Left ventricle myocardium superior (tissue), 1 donor: ENCODE data around the gene SAMD14. TPM values are rescaled to one million over a fixed set of nuclear protein-coding genes. Genes with fewer than 3 reads are reported as not detected.

Experiments
- ATAC-seq: fragments of 200-7000 bp; cut with Tn5 transposase; one replicate; pipeline ENCODE4 v1.9.1; 2020; ENCODE audit warnings: mild to moderate bottlenecking, moderate library complexity
- DNase-seq: peaks from one replicate; pipeline ENCODE4 v3.0.0-alpha.2; 2020
- intact Hi-C: fragments of 100-400 bp; cut with micrococcal nuclease; formaldehyde crosslinking; loops from one replicate; pipeline ENCODE4 v1.11.0; 2022
- total RNA-seq: library from RNA; stranded (reverse); fragmentation: NEBNext Ultra II Directional; extraction: Animal tissue kit (Norgen Biotek cat#: 25700); gene quantifications from one replicate; pipeline ENCODE4 v1.2.1, GENCODE V29; 2021
- donor health status: DM: no; HTN: yes; CAD: no; lungs with severe emphysema.

SAMD14 gene
- total RNA-seq, 1 donor from 2014 or later: 1.2 TPM

- no peak for DNase-seq
- ATAC-seq: no peak
- intact Hi-C loops: loop anchor here (10.0 kb wide), 1 partner anchor 62 kb away; no protein-coding TSS in a partner anchor
Measured at GRCh38 chr17:50166518-50167181, 36.7 kb upstream of the SAMD14 start.

DNA sequence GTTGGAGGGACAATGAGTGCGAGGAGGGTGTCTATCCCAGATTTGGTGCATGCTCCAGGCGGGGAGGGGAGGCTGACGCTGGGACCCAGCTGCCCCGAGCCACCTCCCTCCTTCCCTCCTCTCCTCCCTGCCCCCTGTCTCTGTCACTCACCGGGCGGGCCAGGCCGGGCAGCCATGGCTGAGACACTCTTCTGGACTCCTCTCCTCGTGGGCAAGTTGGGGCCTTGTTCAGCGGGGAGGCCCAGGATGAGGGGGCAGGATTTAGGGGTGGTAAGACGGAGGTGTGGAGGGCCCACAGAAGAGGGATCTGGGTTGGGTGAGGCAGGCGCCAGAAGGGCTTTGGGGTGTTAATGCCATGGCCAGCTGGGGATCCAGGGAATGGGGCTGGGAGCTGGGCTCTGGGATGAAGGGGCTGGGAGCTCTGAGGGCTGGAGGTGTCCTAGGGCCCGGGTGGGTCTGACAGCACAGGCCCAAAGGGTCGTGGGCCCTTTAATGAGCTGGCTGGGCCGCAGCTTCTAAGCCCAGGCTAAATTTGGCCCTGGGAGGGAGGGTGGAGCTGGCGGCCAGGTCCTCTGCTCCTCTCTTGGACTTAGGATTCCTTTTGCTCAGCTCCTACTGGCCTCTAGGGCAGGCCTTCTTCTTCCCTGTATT lies 36.0 kb upstream of the SAMD14 start, which contains the start of gene SGCA:
SGCA (plus strand) TSS at position 139 of the 651 bp plus-strand sequence; CDS start at position 175, 36 bp downstream.
- peak; percentile 73 for ATAC-seq
- intact Hi-C loops: loop anchor here (10.0 kb wide), 1 partner anchor 61 kb away; no protein-coding TSS in a partner anchor
- peak; percentile 76 for DNase-seq

DNA sequence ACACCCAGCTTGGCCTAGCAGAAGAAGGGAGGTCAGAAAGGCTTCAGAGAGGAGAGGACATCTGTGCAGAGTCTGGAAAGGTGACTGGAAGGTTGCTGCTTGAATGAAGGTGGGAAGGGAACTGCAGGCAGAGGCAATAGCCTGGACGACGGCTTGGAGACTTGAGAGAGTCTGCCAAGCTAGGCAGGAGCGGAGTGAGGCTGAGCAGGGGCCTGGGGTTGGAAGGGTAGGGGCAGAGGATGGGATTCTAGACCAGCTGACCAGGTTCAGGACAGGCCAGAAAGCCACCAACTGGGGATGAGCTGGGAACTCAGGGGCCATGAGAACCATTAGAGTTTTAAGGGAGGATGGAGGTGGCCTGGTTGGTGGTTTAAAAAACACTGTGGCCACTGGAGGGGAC lies 35.5 kb upstream of the SAMD14 start:
- DNase-seq (no peak), ATAC-seq (peak; percentile 0)
- intact Hi-C loops: loop anchor here (10.0 kb wide), 1 partner anchor 61 kb away; no protein-coding TSS in a partner anchor

DNA sequence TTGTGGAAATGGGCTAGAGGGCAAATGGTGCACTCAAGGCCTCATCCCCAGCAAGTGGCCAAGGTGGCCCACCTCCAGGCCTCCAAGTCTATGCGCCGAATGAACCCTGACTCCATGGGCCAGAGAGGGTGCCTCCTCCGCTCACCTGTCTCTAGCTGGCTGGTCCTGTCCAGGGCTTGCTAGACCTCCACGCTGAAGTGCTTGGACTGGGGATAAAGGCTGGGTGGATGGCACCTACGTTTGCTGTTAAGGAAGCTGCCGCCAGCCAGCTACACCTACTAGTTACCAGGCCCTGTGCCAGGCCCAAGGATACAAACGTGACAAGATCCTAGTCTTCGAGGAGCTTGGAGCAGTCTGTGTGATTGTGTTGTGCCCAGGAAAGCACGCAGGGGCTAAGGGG lies 35.1 kb upstream of the SAMD14 start:
- DNase-seq (peak; percentile 34), ATAC-seq (no peak)
- intact Hi-C loops: loop anchor here (10.0 kb wide), 1 partner anchor 60 kb away; no protein-coding TSS in a partner anchor

DNA sequence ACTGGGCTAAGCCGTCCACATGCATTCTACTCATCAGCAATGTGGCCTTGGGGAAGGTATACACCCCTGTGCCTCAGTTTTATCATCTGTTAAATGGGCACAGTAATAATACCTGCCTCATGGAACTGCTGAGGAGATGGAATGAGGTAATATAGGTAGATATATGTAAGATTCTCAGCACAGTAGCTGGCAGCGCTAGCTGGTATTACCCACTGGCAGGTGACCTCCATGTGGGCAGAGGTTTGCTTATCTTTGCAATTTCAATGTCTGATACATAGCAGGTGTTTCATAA lies 34.7 kb upstream of the SAMD14 start:
- intact Hi-C loops: loop anchor here (10.0 kb wide), 1 partner anchor 60 kb away; no protein-coding TSS in a partner anchor
- ATAC-seq (no peak), DNase-seq (no peak)

DNA sequence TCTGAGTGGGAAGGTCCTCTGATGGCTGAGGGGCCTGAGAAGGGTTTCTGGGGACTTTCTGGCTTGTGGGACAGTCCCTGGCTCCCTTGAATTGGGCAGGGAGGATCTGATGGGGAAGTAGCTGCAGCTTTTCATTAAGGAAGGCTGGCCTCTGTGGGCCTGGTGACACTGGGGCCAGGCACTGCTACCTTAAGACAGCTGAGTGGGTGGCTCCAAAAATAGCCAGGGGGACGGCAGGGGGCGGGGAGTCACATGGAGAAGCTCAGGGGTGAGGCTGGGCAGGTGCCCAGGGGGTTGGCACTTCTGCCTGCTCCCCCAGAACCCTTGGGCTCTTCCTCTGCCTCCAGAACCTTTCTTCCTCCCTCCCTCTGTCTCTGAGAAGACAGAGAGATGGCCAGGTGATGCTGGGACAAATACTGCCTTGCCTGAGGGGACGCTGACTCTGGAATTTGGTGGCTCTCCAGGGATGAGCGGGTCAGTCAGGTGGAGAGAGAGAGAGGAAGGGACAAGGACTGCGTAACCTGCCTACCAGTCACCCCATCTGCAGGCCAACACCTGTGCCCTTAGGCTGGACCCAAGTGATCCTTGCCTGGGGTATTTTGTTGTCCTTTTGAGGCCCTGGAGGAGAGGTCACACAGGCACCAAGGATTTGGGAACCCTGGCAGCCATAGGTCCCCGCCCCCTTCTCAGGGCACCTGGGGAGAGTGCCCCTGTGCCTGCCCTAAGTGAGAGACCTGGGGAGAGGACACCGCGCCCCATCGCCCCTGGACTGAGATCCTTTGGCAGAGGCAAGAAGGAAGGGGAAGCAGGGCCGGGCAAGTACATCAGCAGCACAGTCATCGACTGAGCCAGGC lies 34.1 kb upstream of the SAMD14 start:
- DNase-seq (peak; percentile 80), ATAC-seq (peak; percentile 46)
- intact Hi-C loops: loop anchor here (10.0 kb wide), 1 partner anchor 59 kb away; no protein-coding TSS in a partner anchor

GRCh38 chr17:50162466-50163254 lies 32.7 kb upstream of the SAMD14 start:
- ATAC-seq (no peak), DNase-seq (no peak)
- intact Hi-C loops: loop anchor here (10.0 kb wide), 1 partner anchor 58 kb away; no protein-coding TSS in a partner anchor

DNA sequence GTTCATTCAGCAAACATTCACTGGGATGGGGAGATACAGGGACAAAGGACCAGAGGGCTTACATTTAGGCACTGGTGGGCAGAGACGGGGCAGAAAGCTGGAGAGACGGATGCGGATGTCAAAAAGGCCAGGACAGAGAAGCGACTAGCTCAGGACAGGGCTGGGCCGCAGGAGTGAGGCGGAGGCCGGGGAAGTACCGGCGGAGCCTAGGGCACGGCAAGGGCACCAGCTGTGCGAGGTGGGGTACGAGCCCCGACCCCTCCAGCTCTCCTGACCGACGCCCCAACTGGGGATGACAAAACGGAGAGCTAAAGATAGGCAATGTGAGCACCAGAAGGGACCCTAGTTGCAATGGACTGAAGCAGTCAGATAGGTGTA lies 31.9 kb upstream of the SAMD14 start:
- intact Hi-C loops: loop anchor here (10.0 kb wide), 1 partner anchor 57 kb away; no protein-coding TSS in a partner anchor
- ATAC-seq (no peak), DNase-seq (peak; percentile 25)

- ATAC-seq: peak; percentile 77
- intact Hi-C loops: loop anchor here (10.0 kb wide), 1 partner anchor 56 kb away; no protein-coding TSS in a partner anchor
- peak; percentile 95 for DNase-seq
Measured at GRCh38 chr17:50161023-50161910, 31.3 kb upstream of the SAMD14 start.

DNA sequence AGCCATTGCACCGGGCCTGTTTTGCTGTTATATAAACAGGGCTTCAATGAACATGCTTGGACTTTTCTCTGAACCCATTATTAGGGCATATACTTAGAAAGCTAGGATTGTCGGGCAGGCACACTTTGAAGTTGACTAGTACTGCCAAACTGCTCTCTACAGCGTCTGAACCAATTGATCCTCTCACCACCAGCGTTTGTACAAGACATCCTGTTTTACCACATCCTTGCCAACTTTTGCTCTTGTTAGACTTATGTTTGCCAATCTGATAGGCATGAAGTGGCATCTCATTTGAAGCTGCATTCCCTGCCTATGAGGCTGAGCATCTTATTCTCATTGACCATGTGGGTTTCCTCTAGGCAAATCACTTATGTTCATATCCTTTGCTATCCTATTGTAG lies 27.9 kb upstream of the SAMD14 start:
- intact Hi-C loops: no loop called here
- DNase-seq (no peak), ATAC-seq (no peak)

DNA sequence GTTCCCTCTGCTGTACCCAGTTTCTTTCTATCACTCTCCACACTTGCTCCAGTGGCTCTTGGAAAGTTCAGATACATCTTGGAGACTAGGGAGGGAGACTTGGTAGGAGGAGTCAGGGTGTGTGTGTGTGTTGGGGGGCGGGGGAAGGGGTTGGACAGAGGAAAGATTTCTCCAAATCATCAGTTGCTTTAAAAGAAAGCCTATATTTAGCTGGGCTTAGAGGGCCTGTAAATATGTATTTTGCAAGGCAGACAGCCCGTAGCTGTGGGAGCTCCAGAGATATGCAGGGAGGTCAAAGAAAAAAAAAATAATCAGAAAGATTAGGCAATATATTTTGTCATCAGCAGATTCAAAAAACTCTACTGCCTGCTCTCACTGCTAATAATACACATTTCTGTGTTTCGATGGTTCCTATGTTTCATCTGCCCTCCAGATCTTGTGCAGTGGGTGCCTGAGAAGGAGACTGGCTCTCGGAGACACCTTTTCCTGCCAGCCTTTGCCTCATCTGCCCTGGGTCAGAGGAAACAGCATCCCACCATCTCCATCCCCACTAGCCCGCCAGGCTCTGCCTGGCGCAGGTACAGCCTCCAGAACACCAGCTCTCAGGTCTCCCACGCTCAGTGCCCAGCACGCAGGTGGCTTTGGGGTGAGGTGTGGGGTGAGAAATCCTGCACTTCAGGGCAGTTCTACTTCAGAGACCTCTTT lies 25.3 kb upstream of the SAMD14 start:
- ATAC-seq: no peak
- intact Hi-C loops: no loop called here
- no peak for DNase-seq

DNA sequence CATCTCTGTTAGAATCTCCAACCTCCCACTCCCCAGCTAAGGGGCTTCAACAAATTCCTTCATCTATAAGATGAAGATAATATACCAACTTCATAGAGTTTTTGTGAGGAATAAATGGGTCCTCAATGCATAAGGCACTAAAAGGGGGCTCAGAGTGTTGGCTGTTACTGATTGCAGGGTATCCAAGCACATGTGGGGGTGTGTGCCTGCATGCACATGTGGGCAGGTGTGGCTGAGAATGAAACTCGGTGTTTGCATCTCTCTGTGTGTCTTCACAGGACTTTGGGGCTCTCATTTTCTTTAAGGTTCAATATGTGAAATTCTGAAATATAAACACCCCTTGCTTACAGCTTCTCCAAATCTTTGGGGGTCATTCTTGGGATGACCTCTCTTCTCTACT lies 24.6 kb upstream of the SAMD14 start:
- no peak for ATAC-seq
- intact Hi-C loops: no loop called here
- no peak for DNase-seq

DNA sequence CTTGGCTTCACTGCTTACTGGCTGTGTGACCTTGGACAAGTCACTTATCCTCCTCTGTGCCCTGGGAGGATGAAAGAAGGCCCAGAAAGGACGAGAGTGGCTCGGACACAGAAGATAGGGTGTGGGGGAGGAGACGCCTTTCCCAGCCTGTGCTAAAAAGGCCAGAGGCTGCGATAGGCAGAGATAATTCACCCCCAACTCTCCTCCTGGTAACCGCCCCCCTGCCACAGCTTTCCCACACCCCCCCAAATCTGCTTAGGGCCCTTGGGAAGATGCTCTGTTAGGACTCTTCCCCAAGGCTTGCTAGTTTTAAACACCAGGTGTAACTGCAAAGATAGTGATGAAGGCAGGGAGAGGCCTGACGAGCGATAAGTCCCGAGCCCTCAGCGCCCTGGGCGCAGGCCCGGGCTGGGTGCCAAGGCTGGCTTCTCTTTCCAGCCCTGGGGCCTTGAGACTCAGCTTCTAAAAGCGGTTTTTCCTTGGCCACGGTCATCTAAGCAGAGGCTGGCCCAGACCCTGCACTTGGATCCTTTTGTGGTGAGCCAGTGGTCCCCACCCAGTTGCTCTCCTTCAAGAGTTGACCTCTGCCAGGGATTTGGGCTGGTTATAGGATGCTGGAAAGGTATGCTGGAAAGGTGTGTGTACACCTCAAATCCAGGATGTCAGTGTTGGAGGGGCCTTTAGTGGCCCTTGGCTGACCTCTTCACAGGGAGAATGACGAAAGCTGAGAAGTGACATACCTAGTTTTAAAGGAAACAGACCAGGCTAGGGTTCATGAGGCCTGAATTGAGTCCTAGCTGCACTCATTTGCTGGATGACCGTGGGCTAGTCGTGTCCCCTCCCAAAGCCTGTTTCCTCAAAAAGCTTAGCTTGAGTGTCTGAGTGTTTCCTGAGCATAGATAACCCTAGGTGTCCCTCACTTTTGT lies 24.0 kb upstream of the SAMD14 start:
- DNase-seq: peak; percentile 89
- intact Hi-C loops: no loop called here
- peak; percentile 25 for ATAC-seq

DNA sequence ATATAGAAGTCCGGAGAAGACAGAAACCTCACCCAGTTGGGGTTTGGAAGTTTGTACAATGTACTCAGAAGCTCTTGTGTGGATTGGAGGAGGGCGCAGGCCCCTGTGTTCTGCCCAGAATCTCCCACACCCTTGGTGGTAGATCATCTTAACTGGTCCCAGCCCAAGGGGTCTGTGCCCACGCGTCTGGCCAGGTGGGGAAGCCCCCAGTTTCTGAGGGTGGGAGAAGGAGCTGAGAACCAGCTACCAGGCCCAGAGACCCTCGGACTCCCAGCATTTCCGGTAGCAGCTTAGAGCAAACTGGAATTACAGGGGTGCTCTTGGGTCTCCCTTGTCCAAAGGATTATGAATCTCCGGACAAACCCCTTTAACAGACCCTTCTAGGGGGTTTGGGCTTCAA lies 22.8 kb upstream of the SAMD14 start:
- intact Hi-C loops: no loop called here
- ATAC-seq (no peak), DNase-seq (no peak)

- ATAC-seq (peak; percentile 69), DNase-seq (peak; percentile 84)
- intact Hi-C loops: no loop called here
Measured at GRCh38 chr17:50151937-50152547, 22.1 kb upstream of the SAMD14 start.
